Activated T-cell treated with anti-CD3 and anti-CD28 coated beads, Interleukin-2, amount 50 U/mL, for 1 hour (primary cell): ENCODE measurements around the gene GRIN2B.

Source experiments
- DNase-seq: peaks from one replicate; pipeline ENCODE4 v3.0.0-alpha.2; 2020

The GRIN2B gene

DNA sequence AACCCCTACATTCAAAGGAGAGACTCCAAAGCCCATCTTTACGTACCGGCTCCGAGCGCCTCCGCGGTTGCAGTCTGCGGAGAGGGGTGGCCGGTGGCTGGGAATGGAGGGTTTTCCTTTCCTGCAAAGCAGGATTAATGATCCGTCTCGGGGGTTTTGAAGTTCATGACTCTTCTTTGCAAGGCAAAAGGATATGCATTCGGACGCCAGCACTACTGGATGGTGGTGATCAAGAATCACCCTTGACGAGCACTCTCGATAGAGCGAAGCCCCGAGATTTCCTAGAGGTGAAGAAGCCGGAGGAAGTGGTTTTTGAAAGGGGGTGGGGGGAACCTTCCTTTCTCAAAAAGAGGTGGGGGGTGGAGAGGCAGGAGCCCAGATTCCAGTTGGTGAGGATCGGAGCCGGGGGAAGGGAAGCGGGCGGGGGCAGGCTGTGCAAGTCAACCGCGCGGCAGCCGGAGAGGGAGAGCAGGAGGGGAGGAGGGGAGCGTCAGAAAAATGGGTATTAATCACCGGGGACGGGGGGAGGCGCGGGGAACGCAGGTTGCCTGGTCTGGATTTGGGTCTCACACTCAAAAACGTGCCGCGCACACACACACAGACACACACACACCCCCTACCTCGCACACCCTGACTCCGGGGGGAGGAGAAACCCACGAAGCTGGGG is at the start of gene GRIN2B:
Gene GRIN2B (minus strand): TSS at position 307 of the 667 bp plus-strand sequence. CDS start 115,394 bp downstream, outside the sequence.
- DNase-seq, result no peak

DNA sequence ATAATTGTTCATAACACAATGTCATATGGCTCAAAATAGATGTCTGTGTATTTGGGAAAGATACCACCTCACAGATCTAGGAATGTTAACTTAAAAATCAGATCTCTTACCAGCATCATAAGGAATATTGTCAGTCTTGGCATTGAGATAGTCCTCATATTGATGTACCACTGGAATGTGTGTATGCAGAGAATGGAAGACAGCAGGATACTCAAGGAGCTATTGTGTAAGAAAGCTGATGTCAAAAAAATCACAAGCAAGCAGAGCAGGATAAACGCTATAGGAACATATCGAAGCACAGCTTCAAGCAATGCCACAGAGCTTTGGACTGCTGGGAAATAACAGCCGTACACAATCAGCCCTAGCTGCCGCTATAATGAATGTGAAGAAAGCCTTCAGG is 45.1 kb upstream of the GRIN2B start:
- DNase-seq, result no peak

DNA sequence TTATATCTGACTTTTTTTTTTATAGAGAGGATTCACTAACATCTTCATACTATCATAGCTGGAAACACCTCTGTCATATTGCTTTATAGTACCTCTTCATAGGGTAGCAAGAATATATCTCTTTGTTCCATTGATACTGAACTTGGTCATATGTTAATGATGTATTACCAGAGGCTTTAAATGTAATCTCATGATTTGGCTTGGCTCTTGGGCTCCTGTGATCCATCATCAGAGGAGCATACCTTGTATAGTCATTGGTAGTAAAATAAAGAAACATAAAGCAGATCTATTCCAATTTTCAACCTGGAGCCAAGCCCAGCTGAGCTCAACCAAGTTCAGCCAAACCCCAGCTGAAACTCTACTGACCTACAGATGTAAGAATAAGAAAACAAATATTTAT is 43.2 kb upstream of the GRIN2B start:
- DNase-seq, result no peak

DNA sequence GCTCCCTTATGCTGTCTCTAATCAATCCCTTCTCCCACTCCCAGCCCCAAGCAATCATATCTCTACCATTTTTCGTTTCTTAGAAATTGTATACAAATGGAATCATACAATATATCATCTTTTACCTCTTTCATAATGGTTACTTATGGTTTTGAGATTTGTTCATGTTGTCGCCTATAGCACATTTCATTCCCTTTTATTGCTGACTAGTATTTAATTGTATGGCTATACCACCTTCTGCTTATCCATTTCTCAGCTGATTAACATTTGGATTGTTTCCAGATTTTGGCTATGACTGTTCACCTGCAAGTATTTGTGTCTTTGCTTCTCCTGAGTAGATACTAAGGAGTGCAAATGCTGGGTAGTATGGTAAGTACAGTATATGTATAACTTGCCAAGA is 36.7 kb upstream of the GRIN2B start:
- DNase-seq, result no peak

DNA sequence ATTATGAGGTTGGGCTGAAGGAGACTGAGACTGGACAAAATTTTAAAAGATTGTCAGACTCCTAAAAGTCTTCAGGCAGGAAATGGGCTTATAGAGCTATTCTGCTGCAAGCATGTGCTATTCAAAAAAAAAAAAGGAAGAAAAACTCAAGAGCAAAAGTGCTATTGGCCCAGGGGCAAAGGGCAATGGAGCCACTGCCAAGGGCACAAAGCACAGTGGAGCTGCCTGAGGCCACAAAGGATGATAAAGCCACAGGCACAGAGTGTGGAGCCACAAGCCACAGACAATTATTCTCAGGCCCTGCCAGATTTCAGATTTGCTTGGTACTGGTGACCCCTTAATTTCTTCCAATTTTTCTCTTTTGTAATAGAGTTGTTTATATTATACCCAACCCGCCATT is 29.6 kb upstream of the GRIN2B start:
- no peak for DNase-seq

DNA sequence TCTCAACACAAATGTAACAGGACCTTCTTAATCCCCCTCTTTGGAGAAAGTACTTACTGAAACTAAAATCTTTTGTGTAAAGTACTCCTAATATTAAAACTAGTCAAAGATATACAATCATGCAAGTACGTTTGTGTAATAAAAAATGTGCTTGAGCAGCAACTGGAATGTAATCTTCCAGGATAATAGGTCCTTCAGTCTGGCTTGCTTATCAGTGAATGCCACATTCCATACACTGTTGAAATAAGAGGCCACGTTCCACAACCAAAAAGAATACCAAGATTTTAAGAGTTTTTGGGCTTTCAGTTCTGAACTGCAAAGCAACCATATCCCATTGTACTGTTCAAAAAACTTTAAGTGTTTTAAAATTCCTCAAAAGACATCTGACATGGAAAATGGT is 26.2 kb upstream of the GRIN2B start:
- no peak for DNase-seq

DNA sequence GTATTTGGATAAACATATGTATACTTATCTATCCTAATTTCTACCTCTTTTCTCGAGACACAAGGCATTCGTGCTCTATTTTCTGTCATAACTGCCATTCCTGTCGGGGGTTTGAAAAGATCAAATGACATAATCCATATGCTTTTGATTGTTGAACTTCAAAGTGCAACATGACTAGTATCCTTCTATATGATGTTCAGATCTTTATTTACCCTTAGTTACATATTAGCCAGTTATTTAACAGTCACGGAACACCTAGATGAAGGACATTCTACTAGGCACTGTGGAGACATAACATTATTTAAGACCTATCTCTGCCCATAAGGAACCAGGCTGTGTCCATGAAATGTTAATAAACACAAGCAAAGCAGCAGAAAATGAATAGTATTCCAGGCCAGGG is 11.2 kb upstream of the GRIN2B start:
- DNase-seq, result no peak

DNA sequence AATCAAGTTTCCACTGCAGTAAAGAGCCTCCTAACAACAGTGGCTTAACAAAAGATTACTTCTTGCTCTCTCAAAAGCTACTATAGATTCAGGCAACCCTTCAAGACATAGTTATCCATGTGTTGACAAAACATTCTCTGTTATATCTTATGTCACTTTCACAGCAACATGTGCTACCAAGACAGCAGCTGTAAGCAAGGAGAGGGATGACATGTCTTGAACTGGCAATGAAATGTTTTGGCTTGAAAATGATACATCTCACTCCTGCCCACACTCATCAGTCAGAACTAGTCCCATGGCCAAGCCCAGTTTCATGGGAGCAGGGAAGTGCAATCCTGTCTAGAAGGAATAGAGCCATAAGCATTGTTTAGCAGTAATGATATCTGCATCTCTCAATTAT is 10.7 kb upstream of the GRIN2B start:
- no peak for DNase-seq

DNA sequence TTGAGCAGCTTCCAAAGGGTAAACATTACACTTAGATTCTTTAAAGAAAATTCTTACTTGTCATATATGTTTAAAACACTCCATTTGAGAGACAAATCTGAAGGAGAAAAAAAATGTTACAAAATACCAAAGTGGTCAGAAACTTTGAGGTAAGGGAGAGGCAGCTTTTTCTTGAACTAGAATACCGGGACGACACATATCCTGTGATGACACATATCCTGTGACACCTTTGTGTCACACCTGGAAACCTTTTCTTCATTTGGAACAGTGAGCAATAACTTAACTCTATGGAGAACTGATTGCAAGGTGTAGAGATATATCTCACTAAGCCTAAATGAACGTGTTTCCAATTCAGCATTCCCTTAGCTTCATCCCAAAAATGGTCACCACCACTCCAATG is 4.6 kb upstream of the GRIN2B start:
- DNase-seq, result no peak

DNA sequence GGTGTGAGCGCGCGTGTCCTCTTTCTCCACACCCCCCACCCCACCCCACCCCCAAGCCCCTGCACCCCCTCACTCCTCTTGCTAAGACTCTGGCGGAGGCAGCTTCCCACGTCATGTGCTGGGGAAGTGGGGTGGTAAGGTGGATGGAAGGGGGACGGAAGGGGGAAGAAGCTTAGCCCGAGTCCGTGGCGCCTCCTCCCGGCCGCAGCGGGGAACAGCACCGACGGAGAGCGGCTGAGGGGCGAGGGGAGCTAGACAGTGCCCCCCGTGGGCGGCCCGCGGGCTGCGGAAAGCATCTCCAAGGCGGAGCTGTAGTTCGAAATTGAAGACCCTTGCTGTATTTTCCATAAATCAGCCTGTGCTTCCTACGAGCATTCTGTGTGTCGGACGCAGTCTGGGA is 588 bp upstream of the GRIN2B start:
- no peak for DNase-seq

DNA sequence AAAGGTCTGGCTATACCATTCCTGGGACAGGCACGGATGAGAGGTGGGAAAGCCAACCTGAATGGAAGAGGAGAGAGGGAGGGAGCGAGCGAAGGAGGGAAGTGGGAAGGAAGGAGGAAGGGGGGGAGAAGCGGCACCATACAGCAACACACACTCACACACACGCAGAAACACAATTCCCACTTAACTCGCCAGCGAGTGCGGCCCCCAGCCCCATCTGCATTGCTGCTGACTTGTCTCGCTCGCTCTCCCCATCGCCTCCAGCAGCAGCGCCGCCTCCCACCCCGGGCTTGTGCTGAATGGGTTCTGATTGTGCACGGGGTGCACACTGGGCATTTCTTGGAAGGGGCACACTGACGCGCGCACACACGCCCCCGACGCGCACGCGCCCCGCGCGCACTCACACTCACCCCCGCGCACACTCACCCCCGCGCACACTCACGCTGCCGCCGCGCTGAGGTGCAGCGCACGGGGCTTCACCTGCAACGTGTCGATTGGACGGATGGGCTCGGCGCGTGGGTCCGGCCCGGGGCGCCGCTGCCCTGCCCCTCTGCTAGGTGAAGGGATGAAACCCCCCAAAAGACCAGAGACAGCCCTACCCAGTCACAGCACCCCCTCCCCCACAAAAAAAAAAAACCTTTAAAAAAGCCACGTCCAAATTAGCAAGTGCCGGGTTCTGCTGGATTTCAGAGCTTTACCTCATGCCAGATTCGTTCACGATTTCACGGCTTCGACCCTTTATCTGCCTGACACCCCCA is 685 bp downstream of the GRIN2B start:
- DNase-seq, result no peak

DNA sequence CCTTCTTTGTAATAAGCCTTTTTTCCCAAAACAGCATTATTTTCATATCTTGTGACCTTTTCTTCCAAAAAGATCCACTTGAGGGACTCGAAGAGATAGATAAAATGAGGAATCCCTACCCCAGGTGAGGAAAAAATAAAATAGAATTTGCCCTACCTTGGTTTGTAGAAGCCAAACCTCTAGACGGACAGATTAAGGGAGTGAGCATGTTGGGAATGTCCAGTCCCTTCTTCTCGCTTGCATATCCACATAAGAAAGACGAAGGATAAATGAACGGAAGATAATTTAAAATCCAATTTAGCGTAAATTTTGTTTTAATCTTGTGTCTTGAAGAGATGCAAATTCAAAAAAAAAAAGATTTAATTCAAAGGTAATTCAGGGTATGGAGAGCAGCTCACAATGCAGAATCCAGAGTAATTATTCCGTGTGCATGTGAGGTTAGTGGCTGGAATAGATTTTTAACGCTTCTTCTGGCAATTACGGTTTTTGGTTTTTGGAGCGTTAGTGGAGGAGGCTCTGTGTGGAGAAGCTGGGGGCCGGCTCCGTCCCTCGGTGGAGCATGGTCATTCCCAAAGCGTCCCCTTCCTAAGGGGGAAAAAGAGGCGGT is 1.5 kb downstream of the GRIN2B start:
- no peak for DNase-seq

DNA sequence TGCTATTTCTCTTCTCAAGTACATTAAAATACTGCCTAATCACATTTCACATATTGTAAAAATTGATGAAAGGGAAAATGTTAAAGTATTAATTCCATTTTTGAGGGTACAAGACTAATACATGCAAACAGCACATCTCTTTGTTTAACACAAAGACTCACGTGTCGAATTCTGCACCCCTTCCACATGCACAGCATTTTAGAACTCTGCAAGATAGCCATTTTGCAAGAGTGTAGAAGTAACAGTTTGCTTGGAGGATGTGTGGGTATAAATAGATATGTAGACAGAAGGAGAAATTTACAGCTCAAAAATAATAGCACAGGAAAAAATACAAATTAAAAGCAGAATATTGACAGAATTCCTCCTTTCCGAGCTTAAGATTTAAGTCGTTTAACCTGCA is 2.5 kb downstream of the GRIN2B start:
- DNase-seq, result no peak

DNA sequence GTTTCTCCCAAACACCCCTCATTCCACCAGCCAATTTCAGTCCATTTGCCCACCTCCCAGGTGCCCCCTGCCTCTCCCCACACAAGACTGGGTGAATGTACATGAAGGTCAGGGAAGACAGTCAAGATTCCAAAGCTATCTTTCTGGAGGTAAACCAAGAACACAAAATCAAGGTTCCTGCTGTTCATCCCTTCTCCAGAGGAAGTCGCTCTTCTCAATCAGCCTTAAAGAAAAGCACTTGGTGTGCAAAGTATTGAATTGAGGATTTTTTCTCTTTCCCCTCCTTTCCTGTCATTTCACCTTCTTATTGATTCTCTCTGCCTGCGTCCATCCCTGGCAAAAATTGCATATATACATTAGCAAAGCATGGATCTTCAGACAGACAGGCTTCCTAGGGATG is 4.5 kb downstream of the GRIN2B start:
- no peak for DNase-seq

DNA sequence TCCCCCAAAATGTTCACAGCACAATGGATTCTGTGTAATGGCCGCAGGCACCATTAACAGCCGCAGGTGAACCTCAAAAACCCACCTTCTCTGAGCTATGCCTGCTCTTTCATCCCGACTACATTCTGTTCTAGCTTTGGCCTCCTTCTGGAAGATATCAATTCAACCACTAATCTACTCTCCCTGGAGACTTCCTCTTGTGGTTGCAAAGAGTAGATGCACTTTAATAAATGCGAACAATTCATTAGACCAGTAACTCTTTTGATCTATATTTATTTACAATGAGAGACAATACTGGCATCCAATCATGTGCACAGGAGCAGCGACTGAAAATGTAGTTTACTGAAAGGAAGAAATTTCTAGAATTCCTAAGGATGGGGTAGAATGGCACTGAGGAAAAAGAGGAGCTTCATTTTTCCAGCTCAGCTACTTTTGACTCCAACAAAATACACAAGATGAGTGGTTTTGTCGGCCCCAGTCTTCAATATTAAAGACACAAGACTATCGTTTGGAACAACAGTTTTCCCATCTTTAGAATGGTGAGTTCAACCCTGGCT is 5.3 kb downstream of the GRIN2B start:
- DNase-seq, result no peak

DNA sequence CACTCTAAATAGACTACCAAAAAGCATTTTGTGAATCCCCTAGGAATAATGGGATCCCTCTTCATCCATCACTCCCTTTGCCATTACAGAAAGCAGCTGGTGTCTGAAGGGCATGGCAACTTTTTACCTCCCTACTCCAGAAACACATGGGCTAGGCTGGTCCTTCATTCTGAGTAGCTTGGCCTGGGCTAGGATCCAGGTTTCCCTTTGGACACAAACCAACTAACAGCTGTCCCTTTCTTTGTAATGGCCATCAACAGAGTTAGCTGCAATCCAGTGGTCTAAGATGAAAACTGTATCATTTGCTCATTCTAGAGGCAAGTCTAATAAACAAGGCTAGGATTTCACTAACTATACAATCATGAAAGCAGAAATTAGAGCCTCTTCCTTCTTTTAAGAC is 7.4 kb downstream of the GRIN2B start:
- no peak for DNase-seq

DNA sequence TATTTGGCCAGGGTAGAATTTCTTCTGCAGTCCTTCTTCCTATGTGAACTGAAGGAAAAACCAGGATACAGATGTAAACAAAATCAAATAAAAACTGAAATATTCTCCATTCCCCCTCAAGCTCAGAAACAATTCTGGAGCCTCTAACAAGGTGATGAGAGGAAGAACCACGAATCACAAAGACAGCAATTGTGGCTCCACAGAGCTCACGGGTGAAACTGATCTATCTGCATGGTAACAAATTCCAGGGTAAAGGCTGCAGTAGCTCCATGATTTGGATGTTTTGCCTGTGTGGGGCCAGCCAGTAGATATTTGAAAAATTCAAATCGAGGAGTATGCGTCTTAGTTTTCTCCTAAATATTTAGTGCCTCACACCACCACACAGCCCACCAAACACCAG is 10.6 kb downstream of the GRIN2B start:
- DNase-seq, result no peak

DNA sequence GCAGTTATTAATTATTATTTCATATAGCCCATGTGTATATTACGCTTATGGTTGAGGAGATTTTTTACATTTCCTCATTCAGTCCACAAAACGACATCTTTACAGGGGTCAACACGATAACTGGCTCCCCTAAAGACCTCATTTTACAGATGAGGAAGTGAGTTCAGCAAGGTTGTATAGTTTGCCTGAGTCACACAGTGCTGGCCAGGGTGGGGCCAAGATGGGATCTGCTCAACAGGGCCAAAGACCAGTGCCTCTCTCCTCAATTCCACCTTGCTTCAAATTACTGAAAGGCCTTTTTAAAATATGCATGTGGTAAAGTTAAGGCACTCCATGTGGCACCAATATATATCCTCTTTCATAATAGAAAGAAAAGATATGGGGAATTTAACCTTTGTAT is 13.1 kb downstream of the GRIN2B start:
- DNase-seq, result no peak

DNA sequence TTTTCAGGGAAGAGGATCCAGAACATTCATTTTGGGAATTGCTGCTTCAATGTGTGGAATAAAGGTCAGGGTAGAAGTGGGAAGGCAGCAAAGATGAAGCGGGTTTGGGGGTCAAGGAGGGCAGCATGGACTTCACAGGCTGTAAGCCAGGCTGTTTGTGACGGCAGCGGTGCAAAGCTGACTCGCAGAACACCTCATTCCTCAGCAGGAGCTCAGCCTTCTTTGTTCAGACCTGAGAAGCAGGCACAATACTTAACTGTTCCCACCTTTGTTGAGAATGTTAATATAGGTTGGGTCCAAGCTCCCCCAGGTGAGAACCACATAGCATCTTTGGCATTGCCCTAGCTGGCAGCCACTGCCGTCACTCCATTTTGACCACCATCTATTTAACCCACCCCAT is 16.7 kb downstream of the GRIN2B start:
- DNase-seq, result no peak

DNA sequence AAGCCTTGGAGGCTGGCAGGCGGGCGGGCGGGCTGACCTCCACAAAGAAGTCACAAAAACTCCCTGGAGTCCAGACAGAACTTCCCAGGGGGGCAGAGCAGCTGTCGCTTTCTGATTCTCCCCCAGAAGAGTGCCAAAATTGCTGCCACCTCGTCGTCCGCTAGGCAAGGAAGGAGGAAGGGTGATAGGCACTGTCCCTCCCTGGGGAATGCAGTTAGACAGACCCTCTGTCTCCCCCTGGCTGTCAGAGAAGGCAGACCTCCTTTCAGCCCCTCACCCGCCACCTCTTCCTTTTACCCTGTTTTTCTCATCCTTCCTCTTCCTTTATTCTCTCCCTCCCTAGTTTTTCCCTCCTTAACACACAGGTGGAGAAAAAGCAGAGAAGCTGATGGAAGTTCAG is 18.7 kb downstream of the GRIN2B start:
- DNase-seq, result no peak

DNA sequence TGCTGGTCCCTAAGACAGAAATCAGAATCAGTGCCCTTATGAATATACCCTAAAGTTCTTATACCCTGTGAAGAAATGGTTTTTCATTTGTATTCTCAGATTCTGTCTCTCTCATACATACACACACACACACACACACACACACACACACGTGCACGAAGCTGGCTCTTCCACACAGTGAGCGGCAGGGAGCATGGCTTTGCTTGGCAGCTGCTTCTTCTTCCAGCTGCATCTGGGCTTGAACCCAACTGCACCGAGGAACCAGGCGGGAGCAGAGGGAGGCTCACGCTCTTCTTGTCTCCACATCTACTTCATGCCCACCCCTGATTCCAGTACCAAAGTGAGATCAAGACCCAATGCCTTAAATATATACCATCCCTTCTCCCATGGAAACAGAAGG is 19.4 kb downstream of the GRIN2B start:
- no peak for DNase-seq

DNA sequence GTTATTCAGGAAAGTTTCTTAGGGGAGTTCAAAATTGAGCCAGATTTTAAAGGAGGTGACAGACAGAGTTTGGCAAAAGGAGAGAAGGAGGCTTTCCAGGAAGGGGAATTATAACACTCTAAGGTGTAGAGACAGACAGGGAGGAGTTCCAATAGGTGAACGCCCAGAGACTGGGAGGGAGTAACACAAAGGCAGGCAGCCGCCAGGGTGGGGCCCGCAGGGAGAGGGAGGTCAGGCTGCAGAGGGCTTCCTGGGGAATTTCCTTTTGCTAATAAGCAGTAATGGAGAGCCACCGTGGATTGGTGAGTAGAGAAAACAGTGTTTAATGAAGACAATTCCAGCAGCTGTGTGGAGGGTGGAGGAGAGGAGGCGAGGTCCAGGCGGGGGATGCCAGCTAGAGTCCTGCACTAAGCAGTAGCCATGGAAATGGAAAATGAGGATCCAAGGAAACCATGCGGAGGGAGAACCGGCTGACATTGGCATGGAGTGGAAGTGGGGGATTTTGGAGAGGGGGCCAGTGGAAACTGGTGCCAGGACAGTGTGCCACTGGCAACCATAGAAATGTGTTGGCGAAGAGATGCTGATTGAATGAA is 22.2 kb downstream of the GRIN2B start:
- DNase-seq, result no peak

DNA sequence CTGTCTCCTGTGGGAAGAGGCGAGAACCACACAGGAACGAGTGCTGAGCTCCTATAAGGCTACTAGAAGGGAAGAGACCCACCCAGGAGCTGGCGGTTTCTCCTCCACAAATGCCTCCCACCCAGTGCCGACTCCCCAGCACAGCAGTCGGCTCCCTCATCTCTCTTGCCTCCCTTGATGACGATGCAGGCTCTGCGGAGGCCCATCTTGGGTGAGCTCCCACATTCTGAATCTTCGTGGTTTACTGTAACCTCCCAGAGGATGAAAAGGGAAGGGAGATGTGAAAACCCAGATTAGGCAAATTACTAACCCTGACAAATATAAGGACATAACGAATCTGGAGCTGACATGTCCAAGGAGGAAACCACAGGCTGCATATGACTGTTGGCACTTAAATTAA is 23.8 kb downstream of the GRIN2B start:
- no peak for DNase-seq
